Left renal pelvis (tissue), 4 donors: Measurements from ENCODE around the gene SUPT3H. TPM values are rescaled to one million over a fixed set of nuclear protein-coding genes. Genes with fewer than 3 reads are reported as not detected.

Experiments used
- DNase-seq, 4 donors: peaks; one replicate each; pipeline ENCODE4 v3.0.0-alpha.2; 2013; ENCODE audit warnings: low read depth in 4 of 4, low spot score in 3 of 4
- polyA plus RNA-seq, 4 donors: library from polyadenylated mRNA; unstranded; fragments of 120-200 nt; gene quantifications; one replicate each; pipeline ENCODE4 v1.2.1, GENCODE V29; 2013; ENCODE audit not compliant: insufficient read length in 4 of 4

The SUPT3H gene
- polyA plus RNA-seq, 4 donors = 18.9 to 22.5 (median 20.4) TPM

DNA sequence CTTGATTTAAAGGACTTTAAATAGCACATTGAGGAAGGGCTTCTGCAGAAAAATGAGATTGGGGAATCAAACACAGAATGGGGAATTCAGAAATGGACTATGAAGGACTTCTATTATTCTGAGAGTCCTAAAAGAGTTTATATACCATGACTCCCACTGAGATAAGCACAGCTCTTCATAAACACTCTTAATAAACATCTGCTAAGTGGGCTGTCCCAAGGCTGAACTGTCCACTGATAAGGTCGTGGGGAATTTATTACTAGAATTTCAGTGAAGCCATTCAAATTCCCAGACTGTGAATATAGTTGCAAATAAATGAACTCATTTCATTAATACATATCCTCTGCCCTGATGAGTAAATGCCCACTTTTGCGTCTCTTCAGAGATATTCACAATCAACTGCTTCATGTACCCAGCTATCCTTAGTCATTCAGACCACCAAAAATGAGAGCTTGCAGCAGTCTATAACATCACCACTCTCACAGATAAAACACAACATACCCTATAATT is 517.8 kb downstream of the SUPT3H start:
- DNase-seq = no peak

DNA sequence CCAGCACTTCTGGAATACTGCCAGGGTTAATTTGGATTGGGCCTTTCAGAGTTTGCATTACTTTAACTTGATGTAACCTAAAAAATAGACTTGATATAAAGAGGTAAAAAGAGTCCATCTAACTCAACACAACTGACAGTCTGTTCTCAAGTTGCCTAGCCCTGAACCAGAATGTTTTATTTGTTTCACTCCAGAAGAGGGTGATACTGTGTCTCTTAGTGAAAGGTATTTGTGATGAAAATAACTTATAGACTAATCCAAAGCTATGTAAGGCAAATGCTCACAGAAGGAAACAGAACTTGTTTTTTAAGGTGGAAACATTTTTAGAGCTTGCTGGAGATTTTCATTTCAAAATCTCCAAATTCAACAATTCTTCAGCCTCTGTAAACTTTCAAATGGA is 518.7 kb downstream of the SUPT3H start:
- DNase-seq = no peak

DNA sequence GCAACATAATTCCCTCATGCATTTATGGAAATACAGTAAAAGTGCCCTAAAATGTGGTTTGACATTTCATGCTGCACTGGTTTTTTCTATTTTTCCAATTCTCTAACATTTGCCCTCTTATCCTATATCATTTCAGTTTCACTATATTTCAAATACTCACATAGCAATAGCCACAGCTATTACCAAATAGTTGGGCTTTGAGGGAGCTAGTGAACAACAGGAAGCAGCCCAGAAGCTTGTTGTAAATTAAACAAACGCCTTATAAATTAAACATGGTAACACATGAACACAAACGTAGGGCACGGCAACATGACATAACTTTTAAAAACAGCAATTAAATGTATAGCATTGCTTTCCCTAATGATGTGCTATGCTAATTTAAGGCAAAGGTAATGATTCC is 521.3 kb downstream of the SUPT3H start:
- DNase-seq = no peak

DNA sequence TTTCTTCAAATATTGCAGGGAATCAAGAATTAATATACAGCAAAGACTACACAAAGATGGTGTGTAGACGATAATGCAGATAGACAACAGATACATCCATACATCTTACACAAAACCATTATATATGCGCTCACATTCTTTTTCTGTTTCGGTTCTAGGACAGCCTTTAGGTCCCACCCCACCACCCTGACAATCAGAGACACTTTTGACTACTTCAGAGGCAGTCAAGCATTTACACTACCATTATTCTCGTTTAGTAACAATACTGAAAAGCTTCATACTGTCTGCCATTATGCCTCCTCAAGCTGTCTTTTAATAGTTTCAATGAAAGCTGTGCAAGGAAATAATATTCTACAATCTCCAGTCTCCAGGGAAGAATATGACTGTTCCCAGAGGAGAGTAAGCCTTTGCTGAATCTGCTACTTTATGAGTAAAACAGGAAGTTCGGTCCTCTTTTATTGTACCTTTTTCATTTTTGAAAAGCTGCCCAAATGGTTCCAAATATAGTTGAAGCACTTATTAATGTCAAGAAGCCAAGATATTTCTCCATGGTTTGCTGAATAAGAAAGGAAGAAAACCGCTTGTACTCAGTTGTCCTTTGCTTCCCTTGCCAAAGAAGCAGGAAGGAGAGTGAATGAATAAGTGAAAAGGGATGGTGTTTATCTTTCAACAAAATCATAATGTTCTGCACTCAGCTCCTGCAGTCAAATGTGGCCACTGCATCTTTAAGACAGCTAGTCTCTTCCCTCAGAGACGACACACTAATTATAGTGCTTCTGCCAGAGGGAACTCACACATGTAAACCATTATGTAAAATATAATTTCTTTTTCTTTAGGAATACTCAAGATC is 521.9 kb downstream of the SUPT3H start:
- no peak for DNase-seq

DNA sequence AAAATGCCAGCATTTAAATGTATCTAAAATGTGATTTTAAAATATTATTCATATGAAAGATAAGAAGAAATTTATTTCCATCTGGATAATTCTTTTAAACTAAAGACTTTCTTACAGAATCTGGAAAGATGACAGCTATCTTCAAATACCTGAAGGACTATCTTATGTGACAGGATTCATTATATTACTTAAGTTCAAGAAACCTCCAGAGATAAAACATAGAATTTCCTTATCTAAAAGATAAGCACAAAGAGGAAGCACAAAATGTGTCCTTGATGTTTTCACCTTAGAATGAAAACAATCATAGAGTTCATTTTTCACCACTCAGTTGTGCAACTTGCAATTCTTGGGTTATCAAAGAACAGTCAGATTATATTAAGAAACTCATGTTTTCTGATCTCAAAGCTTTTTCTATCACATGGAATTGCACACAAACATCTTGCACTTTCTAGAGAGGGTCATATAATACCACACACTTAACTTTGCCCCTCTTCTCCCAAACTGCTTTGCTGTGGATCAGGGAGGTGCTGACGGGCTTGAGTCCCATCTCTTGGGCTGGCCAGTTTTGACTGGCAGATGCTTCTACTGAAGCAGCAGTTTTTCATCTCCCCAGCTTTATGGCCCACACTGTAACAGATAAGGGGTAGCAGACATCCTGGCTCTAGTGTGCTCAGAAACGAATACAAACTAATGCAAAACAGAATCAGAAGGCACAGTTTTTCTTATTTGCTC is 522.9 kb downstream of the SUPT3H start:
- no peak for DNase-seq

DNA sequence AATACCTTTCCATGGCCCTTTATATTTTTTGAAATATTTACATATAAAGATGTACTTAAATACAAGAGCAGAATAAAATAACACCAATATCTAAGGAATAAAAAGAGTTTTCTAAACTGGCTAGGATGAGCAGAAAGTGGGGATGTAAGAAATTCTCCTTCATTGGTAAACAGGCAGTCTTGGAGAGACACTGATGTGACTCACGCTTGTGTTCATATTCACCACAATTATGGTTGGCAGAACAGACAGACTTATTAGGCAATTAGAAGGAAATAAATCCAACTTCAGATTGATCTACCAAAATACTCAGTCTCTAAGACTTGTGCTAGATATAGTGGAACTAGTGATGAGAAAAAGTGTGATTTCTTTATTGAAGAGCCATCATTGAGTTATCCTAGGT is 526.6 kb downstream of the SUPT3H start:
- no peak for DNase-seq

DNA sequence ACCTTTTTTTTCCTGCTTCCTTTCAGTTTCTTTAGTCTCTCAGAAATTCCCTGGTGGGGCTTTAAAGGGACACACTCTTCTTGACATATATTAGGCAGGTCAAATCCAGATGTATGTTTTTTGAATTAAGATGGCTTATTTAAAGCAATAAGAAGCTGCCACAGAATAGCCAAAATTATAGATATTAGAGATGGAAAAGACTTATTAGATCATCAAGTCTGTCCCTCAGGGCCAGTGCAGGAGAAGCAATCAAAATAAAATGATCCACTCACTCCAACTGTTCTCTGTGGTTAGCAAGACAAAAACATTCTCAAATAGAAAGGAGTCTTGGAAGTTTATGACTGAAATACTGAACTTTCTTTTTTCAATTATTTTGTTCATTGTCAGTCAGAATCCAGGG is 527.4 kb downstream of the SUPT3H start:
- no peak for DNase-seq

DNA sequence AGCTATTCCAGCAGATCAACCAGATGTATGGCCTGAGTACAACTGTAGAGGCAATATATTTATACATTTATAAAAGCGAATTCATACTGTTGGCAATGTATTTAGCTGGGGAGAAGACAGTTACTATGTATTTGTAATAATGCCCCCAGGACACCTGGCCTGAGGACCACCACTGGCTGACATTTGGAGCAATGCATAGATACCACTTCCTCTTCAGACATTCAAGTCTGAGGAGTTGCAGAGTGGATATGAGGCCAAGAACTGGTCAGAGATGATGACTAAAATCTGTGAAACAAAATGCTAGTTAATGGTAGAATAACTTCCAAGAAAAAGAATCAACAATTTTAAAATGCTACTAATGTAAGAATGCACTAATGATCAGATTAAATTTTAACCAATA is 527.9 kb downstream of the SUPT3H start:
- DNase-seq = no peak

DNA sequence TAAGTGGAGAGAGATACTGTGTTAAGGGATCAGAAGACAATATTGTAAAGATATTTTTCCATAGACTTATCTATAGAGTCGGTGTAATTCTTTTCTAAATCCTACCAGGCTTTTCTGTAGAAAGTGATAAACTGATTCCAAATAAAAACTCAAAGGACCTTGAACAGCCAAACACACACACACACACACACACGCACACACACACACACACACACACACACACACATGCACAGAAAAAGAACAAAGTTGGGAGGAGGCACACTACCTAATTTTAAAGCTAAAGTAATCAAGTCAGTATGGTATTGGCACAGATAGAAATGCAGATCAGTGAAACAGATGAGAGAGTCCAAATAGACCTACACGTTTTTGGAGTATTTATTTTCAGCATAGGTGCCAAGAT is 534.0 kb downstream of the SUPT3H start:
- DNase-seq = no peak

DNA sequence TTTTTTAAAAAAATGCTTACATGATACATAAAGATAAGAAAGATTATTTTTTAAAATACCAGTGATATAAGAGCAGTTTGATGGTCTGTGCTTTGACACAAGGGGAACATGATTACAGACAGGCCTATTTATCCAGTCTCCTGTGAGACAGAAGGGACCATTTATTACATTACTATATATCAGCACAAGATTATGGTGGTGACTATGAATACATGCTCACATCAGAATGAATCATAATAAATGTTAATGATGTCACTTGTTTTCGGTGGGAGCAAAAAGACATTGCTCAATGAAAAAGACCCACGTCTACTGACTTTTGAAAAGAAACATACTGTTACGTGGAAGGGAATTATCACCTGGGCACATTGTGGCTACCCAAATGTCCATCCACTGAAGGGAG is 535.1 kb downstream of the SUPT3H start:
- DNase-seq = no peak

DNA sequence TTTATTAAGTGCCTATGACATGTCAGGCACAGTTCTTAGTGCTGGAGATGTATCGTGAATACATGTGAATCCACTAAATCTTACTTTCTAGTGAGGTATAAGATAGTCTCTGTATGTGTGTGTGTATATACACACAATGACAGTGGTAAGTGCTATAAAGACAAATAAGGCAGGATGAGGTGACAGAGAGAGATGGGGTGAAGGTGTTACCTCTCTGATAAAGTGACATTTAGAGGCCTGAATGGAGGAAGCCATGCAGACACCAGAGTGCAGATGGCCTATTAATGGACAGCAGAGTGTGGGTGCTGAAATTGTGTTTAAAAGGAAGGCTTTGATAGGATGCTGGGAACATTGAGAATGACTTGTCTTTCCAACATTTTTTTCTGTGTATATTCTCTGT is 535.9 kb downstream of the SUPT3H start:
- DNase-seq = no peak

DNA sequence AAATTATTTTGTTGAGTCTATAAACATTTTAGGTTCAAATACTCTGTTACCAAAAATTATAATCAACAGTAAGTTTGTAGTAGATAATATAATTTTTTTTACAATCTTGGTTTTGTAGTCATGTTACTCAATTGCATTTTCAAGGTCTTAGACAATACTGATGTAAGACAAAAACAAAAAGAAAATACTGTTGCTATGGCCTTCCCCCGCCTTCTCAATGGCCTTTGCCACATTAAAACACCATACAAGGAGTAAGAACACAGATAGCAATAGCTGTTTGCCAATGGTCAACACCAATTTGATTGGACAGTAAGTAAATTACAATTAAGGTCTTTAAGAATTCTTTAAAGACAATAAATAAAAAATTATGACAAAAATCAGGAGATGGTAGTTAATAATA is 540.0 kb downstream of the SUPT3H start:
- DNase-seq = no peak

DNA sequence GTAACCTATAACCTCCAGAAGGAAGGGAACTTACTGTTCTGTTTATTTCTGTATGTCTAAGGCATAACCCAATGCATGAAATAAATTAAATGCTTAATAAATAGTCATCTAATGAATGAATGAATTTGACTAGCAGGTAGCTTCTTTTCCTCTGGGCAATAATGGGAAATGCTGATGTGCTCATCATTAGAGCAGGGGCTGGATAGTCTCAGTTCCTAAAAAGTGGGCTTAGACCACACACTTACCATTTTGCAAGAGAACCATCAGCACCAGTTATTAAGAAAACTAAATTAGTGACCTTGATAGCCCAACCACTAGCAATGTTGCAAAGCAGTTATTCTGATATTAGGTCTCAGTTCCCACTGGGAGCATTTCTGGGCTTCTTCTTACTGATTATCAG is 540.5 kb downstream of the SUPT3H start:
- no peak for DNase-seq

DNA sequence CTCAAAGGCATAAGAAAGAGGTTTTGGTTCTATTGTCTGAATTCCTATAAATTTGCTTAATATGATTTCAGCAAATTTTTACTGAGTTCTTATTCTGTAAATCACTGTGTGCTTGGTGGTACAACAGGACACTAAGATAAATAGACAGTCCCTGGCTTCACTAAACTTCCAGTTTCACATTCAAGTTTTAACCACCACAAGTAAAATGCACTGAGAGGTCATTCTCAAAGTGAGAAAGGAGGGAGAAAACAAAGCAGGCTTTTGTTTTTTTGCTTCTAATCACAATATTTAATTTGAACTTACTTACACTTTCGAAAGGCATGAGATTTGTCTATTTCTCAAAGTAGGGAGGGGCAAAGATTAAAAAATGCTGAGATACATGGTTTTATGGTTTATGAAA is 544.5 kb downstream of the SUPT3H start:
- no peak for DNase-seq

DNA sequence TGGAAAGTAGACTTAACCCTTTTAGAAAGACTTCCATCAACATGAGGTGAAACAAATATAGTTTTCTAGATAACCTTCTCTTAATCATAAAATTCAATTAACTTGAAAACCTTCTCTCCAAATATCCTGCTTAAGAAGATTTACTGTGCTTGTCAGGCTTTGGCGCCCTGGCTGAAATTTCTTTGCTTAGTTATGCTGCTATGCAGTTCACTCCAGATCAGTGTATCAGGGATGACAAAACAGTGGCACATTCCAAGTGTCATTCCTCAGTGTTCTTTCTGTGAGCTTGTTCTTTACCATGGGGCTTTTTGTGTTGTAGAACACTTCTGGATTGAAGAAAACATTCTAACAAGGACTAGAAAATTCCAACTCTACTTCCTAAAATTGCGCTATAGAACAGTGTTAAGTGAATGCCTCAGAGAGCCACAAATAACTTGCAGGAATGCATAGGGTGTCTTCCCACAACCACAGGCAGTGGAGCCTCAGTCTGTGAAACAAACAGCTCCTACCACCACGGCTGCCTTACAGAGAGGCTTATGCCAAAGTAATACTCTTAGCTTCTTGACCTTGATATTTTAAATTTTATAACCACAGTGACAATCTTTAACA is 546.6 kb downstream of the SUPT3H start:
- DNase-seq = no peak

DNA sequence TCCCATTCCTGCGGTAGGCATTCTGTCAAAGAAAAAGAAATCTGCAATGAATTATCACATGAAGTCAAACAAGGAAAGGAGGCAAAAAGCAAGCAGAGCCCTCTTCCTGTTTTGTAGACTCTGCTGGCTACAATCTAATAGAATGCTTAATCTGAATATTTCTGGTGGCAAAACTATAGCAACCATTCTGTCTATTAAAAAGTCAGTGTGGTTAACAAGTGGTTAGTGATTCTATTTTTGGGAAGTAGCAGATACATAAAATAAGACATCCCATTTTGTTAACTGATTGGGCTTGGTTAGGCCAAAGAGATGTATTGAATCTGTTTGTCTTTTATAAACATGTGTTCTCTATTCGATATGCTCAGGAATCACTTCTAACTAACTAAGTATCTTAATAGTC is 547.9 kb downstream of the SUPT3H start:
- no peak for DNase-seq

DNA sequence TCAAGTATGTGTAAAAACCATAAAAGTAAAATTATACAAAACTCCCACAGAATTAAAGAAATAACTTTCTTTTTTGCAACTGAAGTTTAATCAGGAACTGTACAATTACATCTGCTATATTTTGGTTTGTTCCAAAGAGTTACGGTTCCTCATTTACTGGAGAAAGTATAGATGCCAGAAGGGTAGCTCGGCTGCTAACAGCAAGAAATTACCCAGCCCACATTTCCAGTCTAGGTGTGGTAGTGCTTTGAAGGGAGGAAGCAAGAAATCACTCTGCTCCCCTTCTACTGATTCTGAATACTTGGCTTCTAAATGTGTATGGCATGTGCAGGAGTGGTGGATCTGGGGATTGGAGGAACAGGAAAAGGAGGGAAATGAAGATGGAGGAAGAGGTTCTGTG is 549.0 kb downstream of the SUPT3H start:
- DNase-seq = no peak

DNA sequence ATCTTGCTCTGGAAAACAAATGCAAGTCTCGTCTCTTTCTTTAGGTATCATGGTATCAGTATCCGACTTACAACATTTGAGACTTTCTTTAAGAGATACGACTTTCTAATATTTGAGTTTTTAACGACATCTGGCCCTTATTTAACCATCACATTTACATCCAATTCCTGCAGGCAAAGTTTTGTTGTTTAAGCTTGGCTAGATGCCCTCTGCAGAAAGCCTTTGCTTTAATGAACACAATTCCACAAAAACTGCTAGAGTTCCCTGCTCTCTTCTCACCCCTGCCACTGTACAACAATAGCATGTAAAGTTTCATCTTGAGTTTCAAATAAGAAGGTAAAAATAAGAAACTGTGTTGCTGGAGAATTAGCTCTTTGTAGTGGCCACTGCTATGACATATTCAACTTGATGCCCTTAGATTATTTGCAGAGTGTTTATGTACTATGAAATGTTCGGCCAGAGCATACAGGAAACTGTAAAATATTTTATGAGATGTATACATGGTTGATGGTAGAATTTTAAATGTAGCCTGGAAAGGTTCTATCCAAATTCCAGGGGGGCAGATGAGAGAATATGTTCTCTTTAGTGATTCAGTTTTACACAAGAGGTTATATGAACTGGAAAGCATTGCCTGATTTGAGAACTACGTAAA is 551.6 kb downstream of the SUPT3H start:
- no peak for DNase-seq

DNA sequence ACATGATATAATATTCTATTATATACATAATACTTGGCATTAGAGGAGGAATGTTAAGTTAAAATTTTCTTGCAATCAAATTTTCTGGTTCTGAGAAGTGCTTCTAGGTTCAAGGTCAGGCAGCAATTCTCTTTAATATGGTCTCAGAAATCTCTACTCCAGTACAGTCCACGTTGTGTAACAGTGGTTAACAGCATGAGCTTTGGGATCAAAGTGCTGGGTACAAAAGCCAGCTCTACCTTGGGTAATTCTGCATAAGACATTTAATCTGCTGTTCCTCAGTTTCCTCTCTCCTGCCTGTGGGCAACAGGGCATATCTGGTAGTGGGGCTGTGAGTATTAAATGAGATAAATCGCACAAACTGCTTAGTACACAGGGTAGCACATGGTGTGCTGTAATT is 552.5 kb downstream of the SUPT3H start:
- DNase-seq = no peak

DNA sequence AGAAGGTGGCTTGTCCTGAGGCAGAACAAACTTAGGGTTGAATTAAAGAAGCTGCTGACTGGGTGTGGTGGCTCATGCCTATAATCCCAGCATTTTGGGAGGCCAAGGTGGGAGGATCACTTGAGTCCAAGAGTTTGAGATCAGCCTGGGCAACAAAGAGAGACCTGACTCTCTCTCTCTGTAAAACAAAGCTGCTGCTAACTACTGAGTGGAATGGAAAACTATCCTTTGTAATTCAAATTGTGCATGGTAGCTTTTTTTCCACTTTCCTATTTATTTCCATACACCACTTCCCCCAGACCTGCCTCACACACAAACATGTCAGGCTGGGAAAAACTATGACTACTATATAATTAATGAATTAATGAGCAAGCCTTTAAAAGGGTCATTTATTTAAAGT is 553.2 kb downstream of the SUPT3H start:
- DNase-seq = no peak

DNA sequence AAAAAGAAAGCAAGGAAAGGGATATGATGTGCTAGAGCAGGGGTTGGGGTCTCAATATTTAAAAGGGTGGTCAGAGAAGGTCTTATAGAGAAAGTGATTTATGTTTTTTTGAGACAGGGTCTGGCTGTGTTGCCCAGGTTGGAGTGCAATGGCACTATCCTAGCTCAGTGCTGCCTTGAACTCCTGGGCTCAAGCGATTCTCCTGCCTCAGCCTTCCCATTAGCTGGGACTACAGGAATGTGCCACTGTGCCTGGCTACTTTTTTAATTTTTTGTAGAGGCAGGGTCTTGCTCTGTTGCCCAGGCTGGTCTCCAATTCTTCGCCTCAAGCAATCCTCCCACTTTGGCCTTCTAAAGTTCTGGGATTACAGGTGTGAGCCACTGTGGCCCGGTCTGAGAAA is 557.0 kb downstream of the SUPT3H start:
- no peak for DNase-seq
